Inflammatory macrophage treated with lipopolysaccharide for 1 hour (primary cell): ENCODE measurements around the gene ANKS6.

Experiments
- DNase-seq, 2 donors: peaks; one replicate each; pipeline ENCODE4 v3.0.0-alpha.2; 2020 to 2022

ANKS6 gene

DNA sequence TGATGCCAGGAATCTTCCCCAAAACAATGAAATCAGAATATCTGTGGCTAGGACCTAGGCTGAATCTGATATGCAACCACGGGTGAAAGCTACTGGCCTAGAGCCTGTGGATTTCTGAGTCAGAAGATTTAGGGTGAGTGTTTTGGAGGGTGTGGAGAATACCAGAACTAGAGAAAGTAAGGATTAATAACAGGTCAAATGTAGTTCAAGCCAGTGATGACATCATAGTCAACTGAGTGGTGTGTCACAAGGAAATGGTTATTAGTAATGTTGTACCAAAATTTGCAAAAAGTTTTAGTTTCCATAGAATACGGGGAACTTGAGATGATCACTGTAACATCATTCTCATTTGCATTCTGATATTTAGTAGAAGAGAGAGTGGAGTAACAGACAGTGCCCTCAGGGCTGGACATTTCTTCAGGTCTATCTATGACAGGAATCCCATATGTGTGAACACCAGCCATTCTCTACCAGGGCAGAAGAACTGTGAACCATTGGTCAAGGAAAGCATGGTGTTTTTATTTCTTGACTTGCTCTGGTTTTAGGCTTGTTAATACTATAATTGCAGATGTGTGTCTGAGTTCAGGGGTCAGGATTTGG, 14.8 kb upstream of the ANKS6 start:
- DNase-seq: peak; percentile 95 to 98

DNA sequence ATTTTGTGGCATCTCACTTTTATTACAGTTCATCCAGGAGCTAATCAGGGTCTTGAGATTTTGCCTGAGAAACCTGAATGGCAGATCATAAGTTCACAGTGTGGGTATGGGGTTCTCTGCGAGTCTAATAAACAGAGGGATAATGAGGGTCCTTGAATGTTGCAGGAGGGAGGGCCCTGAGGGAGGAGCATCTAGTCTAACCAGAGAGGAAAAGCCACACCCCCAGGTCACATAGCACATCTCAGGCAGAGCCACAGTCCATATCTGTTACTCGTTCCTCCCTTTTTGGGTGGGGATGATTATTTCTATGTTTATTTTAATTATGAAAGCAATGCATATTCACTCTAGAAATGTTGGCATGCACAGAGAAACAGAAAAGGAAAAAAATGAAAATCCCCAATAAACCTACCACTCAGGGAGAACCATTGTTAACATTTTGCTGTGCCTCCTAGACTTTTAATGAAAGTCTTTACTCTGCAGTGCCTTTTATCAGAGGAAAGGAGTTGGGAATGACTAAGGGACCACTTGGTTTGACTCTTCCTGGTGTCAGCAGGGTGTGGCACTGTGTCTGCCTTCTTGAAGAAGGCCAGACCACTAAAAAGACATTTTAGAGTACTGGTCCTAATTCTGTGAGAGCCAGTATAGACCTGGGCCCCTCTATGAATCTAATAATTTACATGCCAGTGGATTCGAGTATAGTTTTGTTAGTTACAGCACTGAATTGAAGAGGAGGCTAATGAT, 13.9 kb upstream of the ANKS6 start:
- no peak for DNase-seq

DNA sequence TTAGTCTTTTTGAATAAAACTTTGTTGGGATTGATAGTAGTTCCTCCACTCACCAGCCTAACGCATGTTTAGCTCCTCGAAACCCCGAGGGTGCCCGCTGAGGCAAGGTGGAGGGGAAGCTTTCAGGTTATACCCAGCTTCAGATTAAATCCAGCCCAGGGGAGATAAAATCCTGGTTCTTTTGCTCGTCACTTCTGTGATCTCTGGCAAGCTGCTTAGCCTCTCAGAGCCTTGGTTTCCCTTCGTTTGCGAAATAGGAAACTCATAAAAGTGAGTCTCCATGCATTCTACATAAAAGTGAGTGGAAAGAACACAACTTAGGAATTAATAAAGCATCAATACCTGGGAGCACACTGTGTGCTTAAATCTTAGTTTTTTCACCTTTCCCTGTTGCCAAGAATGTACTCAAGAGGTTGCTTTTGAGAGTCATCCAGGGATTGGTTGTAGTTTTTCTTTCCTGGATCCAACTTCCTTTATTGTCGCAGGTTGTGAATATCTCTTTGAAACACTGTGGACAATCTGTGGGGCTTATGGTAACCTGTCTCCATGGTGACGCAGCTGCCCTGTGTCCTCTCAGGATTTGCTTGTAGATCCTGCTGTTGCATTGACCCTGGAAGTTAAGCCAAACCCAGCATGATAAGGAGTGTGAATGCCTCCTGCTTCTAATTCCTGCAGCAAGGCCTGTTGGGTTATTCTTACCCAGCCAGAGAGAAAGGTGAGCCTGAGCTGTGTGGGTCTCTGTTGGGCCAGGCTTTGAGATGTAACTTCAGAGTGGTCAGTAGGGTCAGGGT, 13.2 kb upstream of the ANKS6 start:
- DNase-seq: no peak

DNA sequence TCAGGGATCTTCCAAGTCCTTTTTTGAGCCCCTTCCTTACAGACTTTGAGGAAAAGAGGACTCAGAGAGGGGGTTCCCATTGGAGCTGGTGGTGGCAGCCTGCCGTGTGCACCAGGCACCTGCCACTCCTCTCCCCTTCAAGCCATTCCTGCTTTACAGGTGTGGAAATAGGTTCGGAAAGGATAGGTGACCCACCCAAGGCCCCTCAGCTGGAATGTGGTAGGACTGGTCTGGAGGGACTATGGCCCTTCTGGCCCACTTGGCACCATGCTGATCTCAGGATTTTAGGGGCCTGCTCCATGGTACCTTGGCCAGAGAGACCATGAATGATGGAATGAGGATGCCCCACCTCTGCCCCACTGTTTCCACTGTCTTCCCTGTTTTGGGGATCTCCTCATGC, 12.5 kb upstream of the ANKS6 start:
- no peak for DNase-seq

DNA sequence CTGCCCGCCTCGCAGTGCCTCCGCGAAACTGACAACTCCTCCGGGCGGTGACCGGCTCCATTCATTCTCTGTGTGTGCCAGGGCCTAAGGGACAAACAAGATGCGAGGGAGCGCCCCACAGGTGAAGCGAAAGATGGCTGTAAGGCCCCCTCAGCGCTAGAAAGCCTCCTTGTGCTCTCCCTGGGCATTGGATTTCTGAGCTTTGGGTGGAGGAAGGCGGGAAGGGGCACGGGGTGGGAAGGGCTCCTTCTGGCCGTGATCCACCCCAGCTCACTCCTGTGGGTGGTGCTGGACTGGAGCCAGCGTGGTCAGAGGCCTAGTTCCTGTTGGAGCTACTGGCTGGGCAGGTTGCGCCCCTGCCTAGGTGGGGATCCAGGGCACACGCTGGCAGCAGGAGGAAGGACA, 12.1 kb upstream of the ANKS6 start:
- DNase-seq: peak; percentile 70 to 75

DNA sequence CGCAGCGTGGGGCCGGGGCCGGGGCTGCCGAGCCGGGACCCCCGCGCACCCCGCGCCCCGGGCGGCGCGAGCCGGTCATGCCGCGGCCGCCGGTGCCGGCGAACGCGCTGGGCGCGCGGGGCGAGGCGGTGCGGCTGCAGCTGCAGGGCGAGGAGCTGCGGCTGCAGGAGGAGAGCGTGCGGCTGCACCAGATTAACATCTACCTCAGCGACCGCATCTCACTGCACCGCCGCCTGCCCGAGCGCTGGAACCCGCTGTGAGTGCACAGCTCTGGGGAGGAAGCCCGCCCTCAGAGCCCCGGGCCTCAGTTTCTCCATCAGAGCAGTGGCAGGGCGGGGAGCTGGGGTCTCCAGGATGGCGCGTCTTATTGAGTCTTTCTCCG, 11.4 kb upstream of the ANKS6 start:
- DNase-seq: no peak

DNA sequence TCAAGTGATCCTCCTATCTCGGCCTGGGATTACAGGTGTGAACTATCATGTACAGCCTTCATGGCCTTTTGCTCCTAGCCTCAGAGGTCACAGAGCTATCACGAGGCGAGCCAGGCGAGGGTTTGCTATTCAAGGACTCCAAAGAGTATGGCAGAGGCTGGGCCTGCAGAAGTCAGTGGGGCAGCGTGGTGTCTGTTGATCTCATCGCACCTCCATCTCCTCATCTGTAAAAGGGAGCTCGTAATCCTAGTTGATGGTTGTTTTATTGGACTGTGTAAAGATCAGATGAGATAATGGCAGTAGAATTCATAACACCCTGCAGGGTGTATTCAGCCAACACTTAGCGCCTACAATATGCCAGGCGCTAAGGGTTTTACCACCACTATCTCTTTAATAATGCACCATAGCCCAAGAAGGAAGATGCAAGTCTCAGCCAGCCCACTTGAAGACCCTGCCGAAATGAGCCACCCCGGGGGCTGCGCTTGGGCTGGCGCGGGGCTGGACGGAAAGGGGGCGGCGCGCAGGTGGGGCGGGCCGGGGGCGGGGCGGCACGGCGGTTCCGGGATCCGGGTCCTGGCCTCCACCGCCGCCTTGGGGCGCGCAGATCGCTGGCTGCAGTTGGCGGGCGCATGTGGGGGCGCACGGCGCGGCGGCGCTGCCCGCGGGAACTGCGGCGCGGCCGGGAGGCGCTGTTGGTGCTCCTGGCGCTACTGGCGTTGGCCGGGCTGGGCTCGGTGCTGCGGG, 10.9 kb upstream of the ANKS6 start, which contains the start of gene GALNT12:
Gene GALNT12 (plus strand): TSS at position 601 of the 744 bp plus-strand sequence. CDS start 29 bp downstream, at position 630.
- no peak for DNase-seq

DNA sequence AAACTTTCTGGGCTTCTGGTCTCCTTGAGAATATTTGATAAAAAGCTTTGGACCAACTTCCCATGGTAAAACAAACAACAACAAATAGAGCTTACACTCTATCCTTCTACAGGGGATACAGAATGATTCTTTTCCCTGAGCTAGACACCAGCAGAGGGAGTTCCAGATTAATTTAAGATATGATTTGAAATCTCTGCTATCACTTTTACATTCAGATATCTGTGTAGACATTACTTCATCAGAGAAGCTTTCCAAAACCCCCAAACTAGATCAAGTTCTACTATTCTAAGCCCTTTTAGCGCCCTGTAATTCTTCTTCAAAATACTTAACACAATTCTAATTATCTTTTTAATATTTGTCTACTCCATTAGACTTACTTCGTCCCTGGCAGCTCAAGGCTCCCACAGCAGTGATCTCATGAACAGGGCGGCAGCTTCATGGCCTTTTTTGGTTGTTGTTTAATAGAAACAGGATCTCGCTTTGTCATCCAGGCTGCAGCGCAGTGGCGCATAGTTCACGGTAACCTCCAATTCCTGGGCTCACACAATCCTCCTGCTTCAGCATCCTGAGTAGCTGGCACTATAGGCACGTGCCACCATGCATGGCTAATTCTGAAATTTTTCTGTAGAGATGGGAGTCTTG, 10.2 kb upstream of the ANKS6 start:
- peak in 1 of 2 donors; percentile 62 for DNase-seq

DNA sequence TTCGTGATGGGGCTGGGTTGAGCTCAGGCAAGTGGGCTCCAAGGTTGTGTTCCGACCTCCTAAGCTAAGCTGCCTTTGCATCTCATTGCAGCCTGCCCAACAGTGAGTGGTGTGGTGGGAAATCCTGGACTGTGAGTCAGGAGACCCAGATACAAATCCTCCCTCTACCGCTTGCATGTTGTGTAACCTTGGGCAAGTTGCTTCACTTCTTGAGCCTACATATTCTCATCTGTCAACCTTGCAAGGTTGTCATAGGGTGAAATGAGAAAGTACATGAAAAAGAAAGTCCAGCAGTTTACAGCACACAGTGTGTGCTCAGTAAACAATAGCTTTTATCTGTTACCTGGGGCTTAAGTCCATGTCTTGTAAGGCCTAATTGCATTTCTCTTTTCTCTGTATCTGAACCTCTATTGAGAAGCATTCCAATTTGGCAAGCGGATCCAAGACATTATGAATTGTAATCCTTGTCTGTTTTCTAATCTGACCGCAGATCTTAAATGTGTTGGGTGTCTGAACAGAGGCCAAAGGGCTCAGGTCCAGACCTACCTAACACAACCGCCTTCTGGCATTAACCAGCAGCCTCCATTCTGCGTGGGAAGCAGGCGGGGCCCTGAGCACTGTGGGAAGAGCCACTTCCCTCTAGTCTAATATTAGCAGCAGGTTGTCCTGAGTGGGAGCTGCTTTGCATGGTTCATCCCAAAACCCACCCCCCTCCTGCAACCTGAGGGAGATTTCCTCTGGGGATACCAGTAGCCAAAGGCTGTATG, 9.3 kb upstream of the ANKS6 start:
- DNase-seq: peak; percentile 80 to 93

DNA sequence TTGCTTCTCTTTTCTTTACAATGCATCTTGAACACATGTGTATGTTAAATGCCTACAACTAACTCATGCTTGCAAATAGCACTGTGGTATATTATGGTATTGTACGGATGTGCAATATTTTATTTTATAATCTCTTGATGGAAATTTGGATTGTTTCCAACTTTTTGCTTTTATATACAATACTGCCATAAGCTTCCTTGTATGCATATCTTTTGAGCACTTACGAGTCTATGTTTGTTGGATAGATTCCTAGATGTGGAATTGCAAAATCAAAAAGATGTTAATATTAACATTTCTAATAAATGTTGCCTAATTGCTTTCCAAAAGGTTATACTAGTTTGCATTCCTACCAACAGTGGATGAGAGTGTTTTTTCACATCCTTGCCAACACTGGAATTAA, 7.7 kb upstream of the ANKS6 start:
- DNase-seq: no peak

DNA sequence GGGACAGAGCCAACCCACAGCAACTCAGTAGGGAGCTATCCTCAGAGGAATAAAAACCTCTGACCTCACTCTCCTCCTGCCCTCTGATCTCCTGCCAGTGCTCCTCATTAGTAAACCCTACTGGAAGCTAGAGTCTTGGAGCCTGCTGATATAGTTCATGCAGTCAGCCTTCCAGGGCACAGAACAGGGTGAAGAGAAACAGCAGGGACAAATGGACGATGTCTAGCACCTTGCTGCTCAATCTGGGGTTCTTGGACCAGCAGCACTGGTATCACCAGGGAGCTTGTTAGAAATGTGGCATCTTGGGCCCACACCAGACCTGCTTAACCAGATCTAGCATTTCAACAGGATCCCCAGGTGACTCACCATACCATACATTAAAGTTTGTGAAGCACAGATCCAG, 5.6 kb upstream of the ANKS6 start:
- DNase-seq: no peak

DNA sequence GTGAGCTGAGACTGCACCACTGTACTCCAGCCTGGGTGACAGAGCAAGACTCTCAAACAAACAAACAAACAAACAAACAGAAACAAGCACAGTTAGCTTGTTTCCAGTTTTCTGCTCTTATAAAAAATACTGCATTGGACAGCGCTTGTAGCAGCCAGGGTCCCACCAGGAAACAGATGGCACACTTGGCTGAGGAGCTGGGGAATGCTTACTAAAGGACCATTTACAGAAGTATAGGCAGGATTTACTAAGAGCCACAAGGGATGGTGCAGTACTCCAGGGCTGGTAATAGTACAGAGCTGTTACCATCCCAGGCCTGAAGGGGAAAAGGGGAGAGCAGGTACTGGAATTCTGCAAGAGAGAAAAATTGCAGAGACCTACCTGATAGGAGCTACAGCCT, 5.2 kb upstream of the ANKS6 start:
- DNase-seq: no peak

DNA sequence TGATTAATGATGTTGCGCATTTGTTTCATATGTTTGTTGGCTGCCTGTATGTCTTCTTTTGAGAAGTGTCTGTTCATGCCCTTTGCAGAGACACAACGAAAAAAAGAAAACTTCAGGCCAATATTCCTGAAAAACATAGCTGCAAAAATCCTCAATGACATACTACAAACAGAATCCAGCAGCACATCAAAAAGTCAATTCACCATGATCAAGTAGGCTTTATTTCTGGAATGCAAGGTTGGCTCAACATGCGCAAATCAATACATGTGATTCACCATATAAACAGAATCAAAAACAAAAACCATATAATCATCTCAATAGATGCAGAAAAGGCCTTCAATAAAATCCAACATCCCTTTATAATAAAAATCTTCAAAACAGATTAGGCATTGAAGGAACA, 1.9 kb upstream of the ANKS6 start:
- DNase-seq: no peak

DNA sequence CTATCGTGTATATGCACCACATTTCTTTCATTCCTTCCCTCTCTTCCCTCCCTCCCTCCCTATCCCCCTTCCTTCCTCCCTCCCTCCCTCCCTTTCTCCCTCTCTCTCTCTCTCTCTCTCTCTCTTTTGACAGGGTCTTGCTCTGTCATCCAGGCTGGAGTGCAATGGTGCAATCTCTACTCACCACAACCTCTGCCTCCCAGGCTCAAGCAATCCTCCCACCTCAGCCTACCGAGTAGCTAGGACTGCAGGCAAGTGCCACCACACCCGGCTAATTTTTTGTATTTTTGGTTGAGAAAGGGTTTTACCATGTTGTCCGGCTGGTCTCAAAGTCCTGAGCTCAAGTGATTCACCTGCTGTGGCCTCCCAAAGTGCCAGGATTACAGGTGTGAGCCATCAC, 1.1 kb upstream of the ANKS6 start:
- no peak for DNase-seq

DNA sequence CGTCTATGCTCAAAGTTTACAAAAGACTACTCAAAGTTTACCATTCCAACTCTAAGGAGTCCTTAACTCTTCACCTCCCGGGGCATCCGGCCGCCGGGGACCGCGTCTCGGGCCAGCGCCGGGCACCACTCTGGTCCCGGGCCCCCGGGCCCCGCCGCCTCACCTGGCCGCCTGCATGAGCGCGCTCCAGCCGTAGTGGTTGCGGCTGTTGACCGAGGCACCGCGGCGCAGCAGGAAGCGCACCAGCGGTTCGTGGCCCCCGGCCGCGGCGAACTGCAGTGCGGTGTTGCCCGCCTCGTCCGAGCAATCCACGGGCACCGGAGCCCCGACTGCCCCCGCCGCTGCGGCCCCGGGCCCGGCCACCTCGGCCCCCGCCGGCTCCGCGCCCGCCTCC, 388 bp downstream of the ANKS6 start:
- no peak for DNase-seq

DNA sequence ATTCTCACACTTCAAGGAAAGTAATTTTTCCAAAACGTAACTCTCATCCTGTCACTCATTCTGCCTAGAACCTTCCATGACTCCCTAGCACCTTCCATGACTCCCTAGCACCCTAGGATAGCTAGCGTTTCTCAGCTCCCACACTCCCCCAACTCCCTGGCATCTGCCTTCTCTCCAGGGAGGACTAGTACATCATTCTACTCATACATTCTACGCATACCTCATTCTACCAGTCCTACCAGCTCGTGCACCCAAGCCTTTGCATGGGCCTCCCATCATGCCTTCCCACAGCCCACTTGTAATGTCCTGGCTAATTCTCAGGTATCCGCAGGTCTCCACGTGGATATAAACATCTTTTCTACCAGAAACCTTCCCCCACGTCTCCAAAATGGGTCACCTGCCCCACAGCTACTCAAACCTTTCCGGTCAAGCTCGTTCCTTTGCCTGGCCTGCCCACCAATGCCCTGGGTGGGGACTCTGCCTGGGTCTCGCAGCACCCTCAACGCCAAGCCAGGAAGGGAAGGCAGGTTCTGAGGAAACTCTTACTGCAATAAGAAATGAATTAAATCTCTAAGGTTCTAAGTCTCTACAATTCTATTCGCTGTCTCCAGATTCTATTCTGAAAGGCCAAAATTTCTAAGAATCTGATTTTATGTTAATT, 930 bp downstream of the ANKS6 start:
- DNase-seq: no peak

DNA sequence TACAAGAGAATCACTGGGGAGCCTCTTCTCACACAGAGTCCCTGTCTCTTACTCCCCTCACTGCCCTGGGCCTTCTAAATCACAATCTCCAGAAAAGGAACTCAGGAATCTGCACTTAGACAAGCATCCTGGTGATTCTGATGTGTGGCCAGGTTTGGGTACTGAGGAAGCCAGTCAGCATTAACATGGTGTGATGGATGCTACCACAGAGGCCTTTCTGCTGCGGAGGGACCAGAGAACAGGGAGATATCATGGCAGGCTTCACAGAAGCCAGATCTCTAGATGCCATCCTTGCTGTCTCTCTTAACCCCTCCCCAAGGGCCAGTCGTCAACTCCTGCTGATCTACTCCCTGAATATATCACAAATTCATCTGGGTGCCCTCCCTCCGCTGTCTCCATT, 1.6 kb downstream of the ANKS6 start:
- DNase-seq: no peak

DNA sequence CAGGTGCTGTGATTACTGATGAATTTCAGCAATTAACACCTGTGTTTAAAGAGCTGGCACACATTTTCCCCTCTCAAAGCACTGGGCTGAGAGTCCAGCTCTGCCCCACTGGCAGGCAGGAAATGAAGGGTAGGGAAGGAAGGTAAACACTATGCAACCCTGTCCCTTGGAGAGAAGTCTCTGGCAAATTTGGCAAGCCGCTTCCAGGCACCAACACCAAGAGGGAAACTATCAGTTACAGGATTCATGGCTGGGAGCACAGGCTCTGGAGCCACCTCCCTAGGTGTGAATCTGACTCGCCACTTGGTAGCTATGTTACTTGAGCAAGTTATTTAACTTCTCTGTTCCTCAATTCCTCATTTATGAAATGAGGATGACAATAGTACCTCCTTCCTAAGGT, 3.3 kb downstream of the ANKS6 start:
- no peak for DNase-seq

DNA sequence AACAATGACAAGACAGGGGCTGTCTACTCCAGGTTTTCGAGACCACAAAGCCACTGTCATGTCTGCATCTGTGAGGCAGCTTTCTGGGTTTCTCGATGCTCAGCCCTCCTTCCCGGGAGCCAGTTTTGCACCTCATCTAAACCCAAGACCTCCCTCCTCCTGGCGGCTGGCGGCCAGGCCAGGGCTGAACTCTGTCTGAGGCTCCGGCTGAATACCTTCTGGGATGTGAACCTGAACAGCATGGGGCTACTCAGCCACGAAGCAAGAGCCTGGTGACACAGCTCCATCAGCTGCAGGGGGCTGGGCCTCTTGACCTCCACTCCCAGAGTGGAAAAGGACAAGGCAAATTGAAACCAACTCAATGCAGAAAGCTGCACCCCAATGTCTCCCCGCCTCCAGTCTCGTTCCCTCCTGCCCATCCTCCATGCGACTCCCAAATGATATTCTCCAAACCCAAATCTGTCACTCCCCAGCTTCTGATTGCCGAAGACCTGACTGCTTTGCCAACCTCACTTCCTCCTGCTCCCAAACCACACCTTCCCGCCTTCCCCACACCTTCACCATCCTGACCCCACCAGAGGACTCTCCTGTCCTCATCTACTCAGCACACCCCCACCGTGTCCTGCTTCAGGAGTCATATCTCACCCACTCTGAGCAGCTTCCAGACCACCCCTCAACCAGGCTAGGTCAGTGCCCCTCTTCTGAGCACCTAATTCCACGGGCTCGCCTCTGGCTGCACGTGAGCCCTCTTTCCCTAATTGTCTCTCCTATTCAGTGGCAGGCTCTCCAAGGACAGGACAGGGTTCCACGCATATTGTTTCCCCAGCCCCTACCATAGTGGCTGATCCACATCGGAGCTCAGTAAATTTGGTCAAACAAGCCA, 4.5 kb downstream of the ANKS6 start:
- DNase-seq: no peak
